ENCODE measurements around the gene EHBP1L1.

GRCh38 chr11:65541093-65541982, 34.5 kb upstream of the EHBP1L1 start:
- TF ChIP-seq, protein P1, sequence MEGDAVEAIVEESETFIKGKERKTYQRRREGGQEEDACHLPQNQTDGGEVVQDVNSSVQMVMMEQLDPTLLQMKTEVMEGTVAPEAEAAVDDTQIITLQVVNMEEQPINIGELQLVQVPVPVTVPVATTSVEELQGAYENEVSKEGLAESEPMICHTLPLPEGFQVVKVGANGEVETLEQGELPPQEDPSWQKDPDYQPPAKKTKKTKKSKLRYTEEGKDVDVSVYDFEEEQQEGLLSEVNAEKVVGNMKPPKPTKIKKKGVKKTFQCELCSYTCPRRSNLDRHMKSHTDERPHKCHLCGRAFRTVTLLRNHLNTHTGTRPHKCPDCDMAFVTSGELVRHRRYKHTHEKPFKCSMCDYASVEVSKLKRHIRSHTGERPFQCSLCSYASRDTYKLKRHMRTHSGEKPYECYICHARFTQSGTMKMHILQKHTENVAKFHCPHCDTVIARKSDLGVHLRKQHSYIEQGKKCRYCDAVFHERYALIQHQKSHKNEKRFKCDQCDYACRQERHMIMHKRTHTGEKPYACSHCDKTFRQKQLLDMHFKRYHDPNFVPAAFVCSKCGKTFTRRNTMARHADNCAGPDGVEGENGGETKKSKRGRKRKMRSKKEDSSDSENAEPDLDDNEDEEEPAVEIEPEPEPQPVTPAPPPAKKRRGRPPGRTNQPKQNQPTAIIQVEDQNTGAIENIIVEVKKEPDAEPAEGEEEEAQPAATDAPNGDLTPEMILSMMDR (conservative IDR thresholded peaks at IDR 0.05 in 1 of 2, IDR thresholded peaks at IDR 0.05 in 1 of 2; ENCODE audit: low read depth in 1 of 2, low read length in 2 of 2): no peak
- TF ChIP-seq EZH2 (IDR thresholded peaks at IDR 0.05; ENCODE audit: low read length, missing control alignments): no peak

Data from fibroblast of lung (primary cell).